Neural progenitor cell (in vitro differentiated cells): Measurements from ENCODE around the gene POU2AF2. TPM values are rescaled to one million over a fixed set of nuclear protein-coding genes. Genes with fewer than 3 reads are reported as not detected.
"Not testable (repeated sequence)": the region's sequence is repeated elsewhere in the genome, so short reads cannot be mapped to it uniquely, and the experiment has no call there.

Experiments used
- DNase-seq: peaks from one replicate; pipeline ENCODE4 v3.0.0-alpha.2; 2016; ENCODE audit warnings: low spot score
- H2AFZ ChIP-seq: fragments of 200-600 bp; sonication (generic); replicated peaks from 2 replicates; pipeline ENCODE4 v1.6.1; 2016; ENCODE audit warnings: antibody characterized with exemption
- H3F3A ChIP-seq: fragments of 200-600 bp; sonication (generic); 2 replicates; pipeline ENCODE4 v1.6.1; 2016; ENCODE audit warnings: antibody characterized with exemption, low read depth
- H3K27ac ChIP-seq: fragments of 200-600 bp; sonication (generic); 2 replicates; pipeline ENCODE4 v1.5.1; 2016; ENCODE audit warnings: mild to moderate bottlenecking
- H3K27me3 ChIP-seq: fragments of 200-600 bp; sonication (generic); 2 replicates; pipeline ENCODE4 v1.6.1; 2016; ENCODE audit warnings: mild to moderate bottlenecking, moderate library complexity
- H3K36me3 ChIP-seq: fragments of 200-600 bp; sonication (generic); 2 replicates; pipeline ENCODE4 v1.5.1; 2016
- H3K4me1 ChIP-seq: fragments of 200-600 bp; sonication (generic); 2 replicates; pipeline ENCODE4 v1.6.1; 2016; ENCODE audit warnings: mixed run types
- H3K4me2 ChIP-seq: fragments of 200-600 bp; sonication (generic); 2 replicates; pipeline ENCODE4 v1.6.1; 2016
- H3K4me3 ChIP-seq: fragments of 200-600 bp; sonication (generic); 2 replicates; pipeline ENCODE4 v1.5.1; 2016
- H3K79me2 ChIP-seq: fragments of 200-600 bp; sonication (generic); 2 replicates; pipeline ENCODE4 v1.6.1; 2016; ENCODE audit warnings: low read depth
- H3K9ac ChIP-seq: fragments of 200-600 bp; sonication (generic); 2 replicates; pipeline ENCODE4 v1.6.1; 2016
- H3K9me3 ChIP-seq: fragments of 200-600 bp; sonication (generic); 2 replicates; pipeline ENCODE4 v1.5.1; 2016; ENCODE audit warnings: low read depth
- H4K20me1 ChIP-seq: fragments of 200-600 bp; sonication (generic); 2 replicates; pipeline ENCODE4 v1.6.1; 2016; ENCODE audit warnings: low read depth
- H3K27ac Mint-ChIP-seq: 3 replicates; pipeline ENCODE4 v1.8.0; 2021; ENCODE audit warnings: mixed read lengths
- H3K27me3 Mint-ChIP-seq: 2 replicates; pipeline ENCODE4 v1.8.0; 2022; ENCODE audit warnings: low read depth, mild to moderate bottlenecking, inconsistent platforms, moderate library complexity, mixed read lengths; ENCODE audit not compliant: insufficient read depth
- H3K36me3 Mint-ChIP-seq: 3 replicates; pipeline ENCODE4 v1.8.0; 2021; ENCODE audit warnings: mixed read lengths
- H3K4me1 Mint-ChIP-seq: 3 replicates; pipeline ENCODE4 v1.8.0; 2021; ENCODE audit warnings: mixed read lengths
- H3K4me3 Mint-ChIP-seq: 3 replicates; pipeline ENCODE4 v1.8.0; 2021; ENCODE audit warnings: mild to moderate bottlenecking, moderate library complexity, mixed read lengths
- H3K9me3 Mint-ChIP-seq: 3 replicates; pipeline ENCODE4 v1.8.0; 2020; ENCODE audit warnings: mixed read lengths
- CTCF ChIP-seq: fragments of 200-600 bp; sonication (generic); IDR thresholded peaks from 2 replicates; pipeline ENCODE4 v1.5.1; 2017; ENCODE audit warnings: antibody characterized with exemption, mild to moderate bottlenecking
- EZH2 ChIP-seq: fragments of 200-600 bp; sonication (generic); IDR thresholded peaks from 2 replicates; pipeline ENCODE4 v1.6.1; 2017; ENCODE audit warnings: antibody characterized with exemption, mild to moderate bottlenecking, moderate library complexity
- EZH2phosphoT487 ChIP-seq: fragments of 200-600 bp; sonication (generic); IDR thresholded peaks from 2 replicates; pipeline ENCODE4 v1.6.1; 2017; ENCODE audit warnings: antibody characterized with exemption
- total RNA-seq: library from RNA; depleted of rRNA; stranded (reverse); fragments of >200 nt; gene quantifications from 2 replicates; pipeline ENCODE4 v1.2.3, GENCODE V29; 2015; ENCODE audit warnings: low replicate concordance

The POU2AF2 gene
- total RNA-seq, 1 donor from 2014 or later, result not detected

GRCh38 chr11:111310088-111310487, 64.6 kb downstream of the POU2AF2 start:
- Mint-ChIP-seq H3K36me3 (no peaks in the 10 kb centered on the region), H3K4me3 (no peak overlapping the region), H3K27me3 (peaks cover 13% of the 10 kb centered on the region), H3K27ac (no peak overlapping the region), H3K9me3 (peaks cover 2% of the 10 kb centered on the region), H3K4me1 (peaks cover under 1% of the 10 kb centered on the region)
- no peak overlapping the region for H3K9ac ChIP-seq
- no peak overlapping the region for H3K4me3 ChIP-seq
- DNase-seq, result no peak
- no peak overlapping the region for H3K27ac ChIP-seq
- no peak overlapping the region for H2AFZ ChIP-seq
- H3F3A ChIP-seq, result no peaks in the 10 kb centered on the region
- H3K27me3 ChIP-seq, result no peaks in the 10 kb centered on the region
- no peaks in the 10 kb centered on the region for H4K20me1 ChIP-seq
- no peaks in the 10 kb centered on the region for H3K36me3 ChIP-seq
- TF ChIP-seq EZH2 (no peak), CTCF (no peak), EZH2phosphoT487 (no peak)
- H3K4me1 ChIP-seq, result no peaks in the 10 kb centered on the region
- H3K9me3 ChIP-seq, result no peaks in the 10 kb centered on the region
- H3K4me2 ChIP-seq, result no peak overlapping the region
- no peaks in the 10 kb centered on the region for H3K79me2 ChIP-seq

- no peaks in the 10 kb centered on the region for H3K79me2 ChIP-seq
- H3K36me3 ChIP-seq, result no peaks in the 10 kb centered on the region
- TF ChIP-seq EZH2 (no peak), CTCF (no peak), EZH2phosphoT487 (no peak)
- no peak overlapping the region for H3K9ac ChIP-seq
- no peak overlapping the region for H3K4me3 Mint-ChIP-seq
- DNase-seq, result no peak
- H3F3A ChIP-seq, result no peaks in the 10 kb centered on the region
- no peak overlapping the region for H3K4me3 ChIP-seq
- no peaks in the 10 kb centered on the region for H4K20me1 ChIP-seq
- no peaks in the 10 kb centered on the region for H3K27me3 ChIP-seq
- H3K27ac Mint-ChIP-seq, result no peak overlapping the region
- H3K27ac ChIP-seq, result no peak overlapping the region
- no peak overlapping the region for H2AFZ ChIP-seq
- H3K9me3 ChIP-seq, result no peaks in the 10 kb centered on the region
- peaks cover 6% of the 10 kb centered on the region for H3K9me3 Mint-ChIP-seq
- peaks cover 13% of the 10 kb centered on the region for H3K27me3 Mint-ChIP-seq
- H3K4me1 Mint-ChIP-seq, result no peaks in the 10 kb centered on the region
- no peaks in the 10 kb centered on the region for H3K36me3 Mint-ChIP-seq
- H3K4me1 ChIP-seq, result no peaks in the 10 kb centered on the region
- H3K4me2 ChIP-seq, result no peak overlapping the region
Observed at GRCh38 chr11:111310723-111311122, 65.2 kb downstream of the POU2AF2 start.

GRCh38 chr11:111312076-111312475, 66.6 kb downstream of the POU2AF2 start:
- H2AFZ ChIP-seq, result no peak overlapping the region
- H3K4me3 ChIP-seq, result no peak overlapping the region
- Mint-ChIP-seq H3K36me3 (no peaks in the 10 kb centered on the region), H3K4me3 (no peak overlapping the region), H3K9me3 (peaks cover 10% of the 10 kb centered on the region), H3K27me3 (peaks cover 13% of the 10 kb centered on the region), H3K4me1 (no peaks in the 10 kb centered on the region), H3K27ac (no peak overlapping the region)
- H3K9ac ChIP-seq, result no peak overlapping the region
- no peaks in the 10 kb centered on the region for H3K36me3 ChIP-seq
- TF ChIP-seq CTCF, result no peak
- H3K79me2 ChIP-seq, result no peaks in the 10 kb centered on the region
- no peak overlapping the region for H3K27ac ChIP-seq
- H3K27me3 ChIP-seq, result no peaks in the 10 kb centered on the region
- DNase-seq, result no peak
- no peaks in the 10 kb centered on the region for H4K20me1 ChIP-seq
- no peak overlapping the region for H3K4me2 ChIP-seq
- no peaks in the 10 kb centered on the region for H3K9me3 ChIP-seq
- no peaks in the 10 kb centered on the region for H3K4me1 ChIP-seq
- H3F3A ChIP-seq, result no peaks in the 10 kb centered on the region

- Histone ChIP-seq H3K79me2 (no peaks in the 10 kb centered on the region), H3K4me1 (no peaks in the 10 kb centered on the region), H3K27ac (no peak overlapping the region), H3F3A (no peaks in the 10 kb centered on the region), H3K27me3 (no peaks in the 10 kb centered on the region), H3K4me2 (no peak overlapping the region), H3K9ac (no peak overlapping the region), H3K36me3 (no peaks in the 10 kb centered on the region), H3K4me3 (no peak overlapping the region), H4K20me1 (no peaks in the 10 kb centered on the region), H3K9me3 (no peaks in the 10 kb centered on the region), H2AFZ (no peak overlapping the region)
- H3K36me3 Mint-ChIP-seq, result no peaks in the 10 kb centered on the region
- no peak for TF ChIP-seq EZH2
- TF ChIP-seq EZH2phosphoT487, result no peak
- no peak for TF ChIP-seq CTCF
- H3K27ac Mint-ChIP-seq, result no peak overlapping the region
- H3K4me3 Mint-ChIP-seq, result no peak overlapping the region
- peaks cover 5% of the 10 kb centered on the region for H3K27me3 Mint-ChIP-seq
- H3K9me3 Mint-ChIP-seq, result peaks cover 8% of the 10 kb centered on the region
- peaks cover 28% of the 10 kb centered on the region for H3K4me1 Mint-ChIP-seq
- no peak for DNase-seq
Observed at GRCh38 chr11:111319296-111319695, 73.8 kb downstream of the POU2AF2 start.

GRCh38 chr11:111320199-111320598, 74.7 kb downstream of the POU2AF2 start:
- not testable (repeated sequence) for H3K36me3 ChIP-seq, H2AFZ ChIP-seq, H3K9me3 Mint-ChIP-seq, H3F3A ChIP-seq, H3K79me2 ChIP-seq, H3K36me3 Mint-ChIP-seq, H3K9me3 ChIP-seq, H3K9ac ChIP-seq, H3K4me1 ChIP-seq, H4K20me1 ChIP-seq, H3K27me3 Mint-ChIP-seq, DNase-seq, H3K27ac ChIP-seq, H3K4me3 Mint-ChIP-seq, H3K4me3 ChIP-seq, H3K27me3 ChIP-seq, H3K4me2 ChIP-seq
- Mint-ChIP-seq H3K27ac (peak overlapping the region; percentile 65), H3K4me1 (peaks cover 30% of the 10 kb centered on the region)
